ENCODE data around the gene DCBLD1. TPM values are rescaled to one million over a fixed set of nuclear protein-coding genes. Genes with fewer than 3 reads are reported as not detected.

The DCBLD1 gene
- total and polyA plus RNA-seq, 9 of the 15 experiments (the other 6 are each of a cell fraction or from before 2014, with no cell fraction given) = 0.80 to 8.5 (median 6.8) TPM

DNA sequence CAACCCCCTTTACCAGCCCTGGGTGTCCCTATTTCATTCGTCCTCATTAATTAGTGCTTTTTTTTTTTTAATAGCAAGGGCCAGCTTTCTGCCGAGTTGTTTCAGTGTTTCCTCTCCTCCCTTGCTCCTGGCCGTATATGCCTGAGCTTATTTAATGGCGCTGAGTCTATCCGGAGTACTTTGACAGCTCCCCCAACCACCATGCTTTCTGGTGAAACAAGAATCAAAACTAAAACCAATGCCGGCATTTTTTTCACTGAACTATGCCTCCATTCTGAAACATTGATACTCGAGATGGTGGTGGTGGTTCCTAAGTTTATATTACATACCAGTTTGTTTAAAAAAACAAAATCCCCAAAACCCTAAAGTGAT, 1.2 kb downstream of the DCBLD1 start:
- in situ Hi-C loops (cut with MboI) = loop anchor here (5.0 to 10.0 kb wide), 2 partner anchors 69 to 121 kb away; partner anchors contain the start of gene GOPC

More for the DNA sequence above, 1.2 kb downstream of the DCBLD1 start:
- ATAC-seq (peak; percentile 30), FAIRE-seq (no peak), DNase-seq (ENCODE audit: extremely low read depth in 1 of 4, low spot score in 3 of 4) (peak in 3 of 4 experiments; percentile 14 to 42 (median 42))
- Histone ChIP-seq H3K27ac (ENCODE audit: extremely low read depth, low read depth, low read length) (peak overlapping the region; percentile 80), H3K9me3 (replicated peaks; ENCODE audit: control insufficient read depth, insufficient read depth, low read depth, low read length) (no peaks in the 10 kb centered on the region), H3K4me1 (replicated peaks in 1 of 2; ENCODE audit: control insufficient read depth in 2 of 2, insufficient read depth in 2 of 2, low read length in 2 of 2) (peaks cover 8 to 21% of the 10 kb centered on the region in 2 experiments; a peak in 4 of 5 replicates), H4K20me1 (replicated peaks; ENCODE audit: control insufficient read depth, insufficient read depth, low read length) (no peaks in the 10 kb centered on the region), H3K4me3 (peak overlapping the region; percentile 76), H3K9me1 (ENCODE audit: control insufficient read depth, insufficient read depth, low read length) (no peaks in the 10 kb centered on the region), H3K27me3 (ENCODE audit: control insufficient read depth in 2 of 2, insufficient read depth in 2 of 2, low read length in 2 of 2) (peaks cover 0 to 7% of the 10 kb centered on the region in 2 experiments; a peak in 2 of 5 replicates), H3K4me2 (ENCODE audit: insufficient read depth, low read length) (peak overlapping the region; percentile 80), H3K79me2 (ENCODE audit: control insufficient read depth, insufficient read depth, low read length) (peaks cover 17% of the 10 kb centered on the region; the same call in 2 of the 3 replicates), H2AFZ (ENCODE audit: low read depth, low read length) (peak overlapping the region; percentile 86), H3K36me3 (ENCODE audit: control insufficient read depth, insufficient read depth, low read length) (no peaks in the 10 kb centered on the region), H3K9ac (ENCODE audit: insufficient read depth in 1 of 2, low read depth in 2 of 2, low read length in 2 of 2) (peak overlapping the region; percentile 84 to 97)
- ChIA-PET CTCF (ENCODE audit: low intra/inter-chr PET ratio) (no interaction called here), POLR2A (interaction anchor here (0.6 to 1.8 kb wide), 9 partner anchors 8 to 1226 kb away, joined by 3 to 7 read pairs (median 3); no protein-coding TSS in a partner anchor)
- BruUV-seq (replicated peaks) = no TSS peak
- WGBS (ENCODE audit: insufficient coverage, low coverage, missing lambda C conversion rate) = 1% methylated on average over 7 of the region's 7 CpGs
- TF ChIP-seq ZNF699 (CRISPR knock-in tag; IDR thresholded peaks at IDR 0.05; ENCODE audit: insufficient replicate concordance) (no peak), BRD4 (IDR thresholded peaks at IDR 0.05) (0 out of 2 replicates have a peak, but pooled peaks have one; percentile 2), YY1 (IDR thresholded peaks at IDR 0.05; ENCODE audit: borderline replicate concordance in 1 of 3, control insufficient read depth in 1 of 3, extremely low read depth in 1 of 3, insufficient read depth in 3 of 3, insufficient read length in 1 of 3, insufficient replicate concordance in 2 of 3, low read depth in 1 of 3, low read length in 2 of 3) (peak in 1 of 3 experiments; percentile 81), PHF20 (IDR thresholded peaks at IDR 0.05; ENCODE audit: partially characterized antibody) (no peak), SAP30 (IDR thresholded peaks at IDR 0.05; ENCODE audit: borderline replicate concordance, insufficient read depth, low read depth, low read length, poor library complexity, severe bottlenecking) (peak; percentile 22)
- TF ChIP-seq, protein P1, sequence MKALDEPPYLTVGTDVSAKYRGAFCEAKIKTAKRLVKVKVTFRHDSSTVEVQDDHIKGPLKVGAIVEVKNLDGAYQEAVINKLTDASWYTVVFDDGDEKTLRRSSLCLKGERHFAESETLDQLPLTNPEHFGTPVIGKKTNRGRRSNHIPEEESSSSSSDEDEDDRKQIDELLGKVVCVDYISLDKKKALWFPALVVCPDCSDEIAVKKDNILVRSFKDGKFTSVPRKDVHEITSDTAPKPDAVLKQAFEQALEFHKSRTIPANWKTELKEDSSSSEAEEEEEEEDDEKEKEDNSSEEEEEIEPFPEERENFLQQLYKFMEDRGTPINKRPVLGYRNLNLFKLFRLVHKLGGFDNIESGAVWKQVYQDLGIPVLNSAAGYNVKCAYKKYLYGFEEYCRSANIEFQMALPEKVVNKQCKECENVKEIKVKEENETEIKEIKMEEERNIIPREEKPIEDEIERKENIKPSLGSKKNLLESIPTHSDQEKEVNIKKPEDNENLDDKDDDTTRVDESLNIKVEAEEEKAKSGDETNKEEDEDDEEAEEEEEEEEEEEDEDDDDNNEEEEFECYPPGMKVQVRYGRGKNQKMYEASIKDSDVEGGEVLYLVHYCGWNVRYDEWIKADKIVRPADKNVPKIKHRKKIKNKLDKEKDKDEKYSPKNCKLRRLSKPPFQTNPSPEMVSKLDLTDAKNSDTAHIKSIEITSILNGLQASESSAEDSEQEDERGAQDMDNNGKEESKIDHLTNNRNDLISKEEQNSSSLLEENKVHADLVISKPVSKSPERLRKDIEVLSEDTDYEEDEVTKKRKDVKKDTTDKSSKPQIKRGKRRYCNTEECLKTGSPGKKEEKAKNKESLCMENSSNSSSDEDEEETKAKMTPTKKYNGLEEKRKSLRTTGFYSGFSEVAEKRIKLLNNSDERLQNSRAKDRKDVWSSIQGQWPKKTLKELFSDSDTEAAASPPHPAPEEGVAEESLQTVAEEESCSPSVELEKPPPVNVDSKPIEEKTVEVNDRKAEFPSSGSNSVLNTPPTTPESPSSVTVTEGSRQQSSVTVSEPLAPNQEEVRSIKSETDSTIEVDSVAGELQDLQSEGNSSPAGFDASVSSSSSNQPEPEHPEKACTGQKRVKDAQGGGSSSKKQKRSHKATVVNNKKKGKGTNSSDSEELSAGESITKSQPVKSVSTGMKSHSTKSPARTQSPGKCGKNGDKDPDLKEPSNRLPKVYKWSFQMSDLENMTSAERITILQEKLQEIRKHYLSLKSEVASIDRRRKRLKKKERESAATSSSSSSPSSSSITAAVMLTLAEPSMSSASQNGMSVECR (CRISPR knock-in tag; IDR thresholded peaks at IDR 0.05) = peak; percentile 19; the same call in 1 of the 2 replicates
- TF ChIP-seq, protein P2, sequence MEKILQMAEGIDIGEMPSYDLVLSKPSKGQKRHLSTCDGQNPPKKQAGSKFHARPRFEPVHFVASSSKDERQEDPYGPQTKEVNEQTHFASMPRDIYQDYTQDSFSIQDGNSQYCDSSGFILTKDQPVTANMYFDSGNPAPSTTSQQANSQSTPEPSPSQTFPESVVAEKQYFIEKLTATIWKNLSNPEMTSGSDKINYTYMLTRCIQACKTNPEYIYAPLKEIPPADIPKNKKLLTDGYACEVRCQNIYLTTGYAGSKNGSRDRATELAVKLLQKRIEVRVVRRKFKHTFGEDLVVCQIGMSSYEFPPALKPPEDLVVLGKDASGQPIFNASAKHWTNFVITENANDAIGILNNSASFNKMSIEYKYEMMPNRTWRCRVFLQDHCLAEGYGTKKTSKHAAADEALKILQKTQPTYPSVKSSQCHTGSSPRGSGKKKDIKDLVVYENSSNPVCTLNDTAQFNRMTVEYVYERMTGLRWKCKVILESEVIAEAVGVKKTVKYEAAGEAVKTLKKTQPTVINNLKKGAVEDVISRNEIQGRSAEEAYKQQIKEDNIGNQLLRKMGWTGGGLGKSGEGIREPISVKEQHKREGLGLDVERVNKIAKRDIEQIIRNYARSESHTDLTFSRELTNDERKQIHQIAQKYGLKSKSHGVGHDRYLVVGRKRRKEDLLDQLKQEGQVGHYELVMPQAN (IDR thresholded peaks at IDR 0.05; ENCODE audit: borderline replicate concordance) = peak; percentile 17; the same call in 1 of the 2 replicates
- TF ChIP-seq, protein P3, sequence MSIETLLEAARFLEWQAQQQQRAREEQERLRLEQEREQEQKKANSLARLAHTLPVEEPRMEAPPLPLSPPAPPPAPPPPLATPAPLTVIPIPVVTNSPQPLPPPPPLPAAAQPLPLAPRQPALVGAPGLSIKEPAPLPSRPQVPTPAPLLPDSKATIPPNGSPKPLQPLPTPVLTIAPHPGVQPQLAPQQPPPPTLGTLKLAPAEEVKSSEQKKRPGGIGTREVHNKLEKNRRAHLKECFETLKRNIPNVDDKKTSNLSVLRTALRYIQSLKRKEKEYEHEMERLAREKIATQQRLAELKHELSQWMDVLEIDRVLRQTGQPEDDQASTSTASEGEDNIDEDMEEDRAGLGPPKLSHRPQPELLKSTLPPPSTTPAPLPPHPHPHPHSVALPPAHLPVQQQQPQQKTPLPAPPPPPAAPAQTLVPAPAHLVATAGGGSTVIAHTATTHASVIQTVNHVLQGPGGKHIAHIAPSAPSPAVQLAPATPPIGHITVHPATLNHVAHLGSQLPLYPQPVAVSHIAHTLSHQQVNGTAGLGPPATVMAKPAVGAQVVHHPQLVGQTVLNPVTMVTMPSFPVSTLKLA (conservative IDR thresholded peaks at IDR 0.05) = peak in 1 of 2 experiments; percentile 44; a peak in 1 of 4 replicates
- intact Hi-C loops (cut with micrococcal nuclease) = loop anchor here (5.0 kb wide), 2 partner anchors 34 to 54 kb away; no protein-coding TSS in a partner anchor
